PC-9 (cell line): ENCODE measurements around the gene ECI2. TPM values are rescaled to one million over a fixed set of nuclear protein-coding genes. Genes with fewer than 3 reads are reported as not detected.
"Not testable (repeated sequence)": the region's sequence is repeated elsewhere in the genome, so short reads cannot be mapped to it uniquely, and the experiment has no call there.

Experiments used
- BruUV-seq: library from RNA; stranded (reverse); fragments of 400-500 nt; replicated peaks from 2 replicates; lab custom pipeline; 2021; lab: Mats Ljungman, UMichigan
- CTCF ChIA-PET: fragments of 300-600 bp; sonication (Branson Sonifier 250); formaldehyde crosslinking; loops from one replicate; lab custom pipeline; 2022; ENCODE audit warnings: antibody characterized with exemption; lab: Charles Lee
- POLR2A ChIA-PET: fragments of 300-600 bp; sonication (Branson Sonifier 250); formaldehyde crosslinking; loops from one replicate; lab custom pipeline; 2022; ENCODE audit warnings: antibody characterized with exemption; ENCODE audit not compliant: unreplicated experiment; lab: Charles Lee
- DNase-seq, 2 experiments: peaks; one replicate each; pipeline versions ENCODE4 v3.0.0 to v3.0.0-alpha.2; 2015 to 2022; ENCODE audit warnings: mixed read lengths in 1 of 2
- H2AFZ ChIP-seq: fragments of 200-600 bp; sonication (generic); 2 replicates; pipeline ENCODE4 v1.8.1; 2017; ENCODE audit warnings: antibody characterized with exemption
- H3F3A ChIP-seq: fragments of 200-600 bp; sonication (generic); 2 replicates; pipeline ENCODE4 v1.8.1; 2017; ENCODE audit warnings: antibody characterized with exemption, mild to moderate bottlenecking, low read depth; ENCODE audit not compliant: insufficient read depth
- H3K27ac ChIP-seq: fragments of 200-600 bp; sonication (generic); 2 replicates; pipeline ENCODE4 v1.6.1; 2016; ENCODE audit warnings: mixed run types
- H3K27me3 ChIP-seq: fragments of 200-600 bp; sonication (generic); 2 replicates; pipeline ENCODE4 v1.6.1; 2016; ENCODE audit warnings: low read depth, mixed run types; ENCODE audit not compliant: insufficient read depth
- H3K36me3 ChIP-seq: fragments of 200-600 bp; sonication (generic); 2 replicates; pipeline ENCODE4 v1.6.1; 2016; ENCODE audit warnings: low read depth, mixed run types
- H3K4me1 ChIP-seq: fragments of 200-600 bp; sonication (generic); replicated peaks from 2 replicates; pipeline ENCODE4 v1.6.1; 2016; ENCODE audit warnings: mixed run types; ENCODE audit not compliant: insufficient read depth
- H3K4me2 ChIP-seq: fragments of 200-600 bp; sonication (generic); 2 replicates; pipeline ENCODE4 v1.6.1; 2017; ENCODE audit warnings: mixed run types
- H3K4me3 ChIP-seq: fragments of 200-600 bp; sonication (generic); 2 replicates; pipeline ENCODE4 v1.6.1; 2016; ENCODE audit warnings: mixed run types
- H3K79me2 ChIP-seq: fragments of 200-600 bp; sonication (generic); 2 replicates; pipeline ENCODE4 v1.6.1; 2017; ENCODE audit warnings: low read depth, mixed run types
- H3K9me2 ChIP-seq: fragments of 200-600 bp; sonication (generic); 2 replicates; pipeline ENCODE4 v1.8.1; 2017; ENCODE audit warnings: mild to moderate bottlenecking; ENCODE audit not compliant: insufficient read depth
- H3K9me3 ChIP-seq: fragments of 200-600 bp; sonication (generic); 2 replicates; pipeline ENCODE4 v1.8.1; 2016; ENCODE audit warnings: low read depth; ENCODE audit not compliant: insufficient read depth
- H4K20me1 ChIP-seq: fragments of 200-600 bp; sonication (generic); 2 replicates; pipeline ENCODE4 v1.8.1; 2017; ENCODE audit not compliant: insufficient read depth
- CTCF ChIP-seq: fragments of 200-600 bp; sonication (generic); conservative IDR thresholded peaks from 2 replicates; pipeline ENCODE4 v1.6.1; 2017; ENCODE audit warnings: mixed run types, antibody characterized with exemption, mild to moderate bottlenecking, moderate library complexity
- EZH2 ChIP-seq: fragments of 200-600 bp; sonication (generic); IDR thresholded peaks from 2 replicates; pipeline ENCODE4 v1.8.0; 2017; ENCODE audit warnings: antibody characterized with exemption, low read depth
- intact Hi-C: fragments of 100-400 bp; cut with micrococcal nuclease; formaldehyde crosslinking; loops from one replicate; pipeline ENCODE4 v1.10.0; 2022; ENCODE audit not compliant: unreplicated experiment
- total RNA-seq: library from RNA; stranded (reverse); gene quantifications from 2 replicates; pipeline ENCODE4 v1.2.3, GENCODE V29; 2021

The ECI2 gene
- total RNA-seq, 1 experiment from 2014 or later = 45.7 TPM

DNA sequence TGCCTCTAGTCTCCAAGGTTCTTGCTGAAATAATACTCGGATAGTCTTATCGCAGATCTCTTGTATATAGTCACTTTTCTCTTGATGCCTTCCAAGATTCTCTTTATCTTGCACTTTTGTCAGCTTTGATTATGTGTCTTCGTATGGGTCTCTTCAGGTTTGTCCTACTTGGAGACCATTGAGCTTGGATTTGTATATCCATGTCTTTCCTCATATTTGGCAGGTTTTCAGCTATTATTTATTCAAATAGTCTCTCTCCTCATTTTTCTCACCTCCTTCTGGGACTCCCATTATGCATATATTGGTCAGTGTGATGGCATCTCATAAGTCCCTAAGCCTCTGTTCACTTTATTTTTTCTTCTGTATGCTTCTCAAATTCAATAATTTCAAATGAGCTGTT lies 23.0 kb downstream of the ECI2 start:
- no TSS peak for BruUV-seq
- no peaks in the 10 kb centered on the region for H4K20me1 ChIP-seq
- no peaks in the 10 kb centered on the region for H3F3A ChIP-seq
- intact Hi-C loops = no loop called here
- no peaks in the 10 kb centered on the region for H3K9me2 ChIP-seq
- no peak for DNase-seq
- no peaks in the 10 kb centered on the region for H3K9me3 ChIP-seq
- H3K27ac ChIP-seq = no peak overlapping the region
- H3K4me2 ChIP-seq = no peak overlapping the region
- no peak overlapping the region for H3K4me3 ChIP-seq
- no peak overlapping the region for H2AFZ ChIP-seq
- H3K36me3 ChIP-seq = no peaks in the 10 kb centered on the region
- ChIA-PET POLR2A (no interaction called here), CTCF (no interaction called here)
- no peaks in the 10 kb centered on the region for H3K79me2 ChIP-seq
- H3K4me1 ChIP-seq = no peaks in the 10 kb centered on the region
- no peaks in the 10 kb centered on the region for H3K27me3 ChIP-seq
- TF ChIP-seq CTCF (no peak), EZH2 (no peak)

- DNase-seq, CTCF ChIA-PET, H3K9me2 ChIP-seq, H3K27ac ChIP-seq, intact Hi-C loops, H3K79me2 ChIP-seq, H3K27me3 ChIP-seq, H3F3A ChIP-seq, H3K4me1 ChIP-seq, POLR2A ChIA-PET, H3K4me2 ChIP-seq, H3K4me3 ChIP-seq, BruUV-seq, H4K20me1 ChIP-seq, H2AFZ ChIP-seq, H3K36me3 ChIP-seq, H3K9me3 ChIP-seq: not testable (repeated sequence)
These were observed 26.0 kb downstream of the ECI2 start for GRCh38 chr6:4109363-4109815.

DNA sequence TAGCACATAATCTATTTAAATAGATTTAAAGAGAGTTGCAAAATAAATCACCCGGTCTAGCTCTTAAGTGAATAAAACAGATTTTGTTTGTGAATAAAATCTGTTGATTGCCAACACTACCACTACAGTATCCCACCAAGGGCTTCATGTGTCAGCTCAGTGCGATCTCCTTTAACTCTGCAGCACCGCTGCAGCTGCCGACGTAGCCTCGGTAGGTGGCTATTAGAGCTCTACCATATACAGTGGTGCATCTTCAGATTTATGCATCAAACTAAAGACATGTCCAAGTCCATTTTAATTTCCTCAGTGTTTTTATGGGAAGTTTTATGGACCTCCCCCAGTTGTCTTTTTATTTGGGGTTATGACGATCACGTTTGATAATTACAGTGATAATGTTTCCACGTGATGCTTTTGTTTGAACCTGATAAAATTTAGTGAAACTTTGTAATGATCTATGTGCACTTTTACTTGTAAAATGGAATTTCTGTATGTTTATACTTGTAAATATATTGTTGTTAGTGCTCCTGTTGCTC lies 26.7 kb downstream of the ECI2 start:
- H3K36me3 ChIP-seq = no peaks in the 10 kb centered on the region
- CTCF ChIA-PET = no interaction called here
- no peak for DNase-seq
- H3K4me1 ChIP-seq = 0 out of 2 replicates have a peak, but pooled peaks cover 6% of the 10 kb centered on the region
- intact Hi-C loops = no loop called here
- H3K79me2 ChIP-seq = no peaks in the 10 kb centered on the region
- no peak overlapping the region for H3K4me3 ChIP-seq
- no peaks in the 10 kb centered on the region for H3K27me3 ChIP-seq
- BruUV-seq = no TSS peak
- H3K9me3 ChIP-seq = no peaks in the 10 kb centered on the region
- H3K4me2 ChIP-seq = no peak overlapping the region
- no peaks in the 10 kb centered on the region for H3F3A ChIP-seq
- H3K27ac ChIP-seq = no peak overlapping the region
- no peak overlapping the region for H2AFZ ChIP-seq
- POLR2A ChIA-PET = interaction anchor here (0.6 kb wide), 1 partner anchor 777 kb away, joined by 4 read pairs; no protein-coding TSS in a partner anchor
- TF ChIP-seq CTCF = no peak
- no peaks in the 10 kb centered on the region for H3K9me2 ChIP-seq
- H4K20me1 ChIP-seq = no peaks in the 10 kb centered on the region

GRCh38 chr6:4107873-4108272 lies 27.5 kb downstream of the ECI2 start:
- POLR2A ChIA-PET = interaction anchor here (0.6 kb wide), 1 partner anchor 776 kb away, joined by 4 read pairs; no protein-coding TSS in a partner anchor

More at GRCh38 chr6:4107873-4108272, 27.5 kb downstream of the ECI2 start:
- H4K20me1 ChIP-seq = no peaks in the 10 kb centered on the region
- no peaks in the 10 kb centered on the region for H3F3A ChIP-seq
- no peak overlapping the region for H2AFZ ChIP-seq
- H3K9me3 ChIP-seq = no peaks in the 10 kb centered on the region
- H3K4me3 ChIP-seq = no peak overlapping the region
- no peaks in the 10 kb centered on the region for H3K79me2 ChIP-seq
- CTCF ChIA-PET = no interaction called here
- TF ChIP-seq EZH2 = no peak
- no peak for TF ChIP-seq CTCF
- BruUV-seq = no TSS peak
- H3K4me1 ChIP-seq = 0 out of 2 replicates have a peak, but pooled peaks cover 6% of the 10 kb centered on the region
- H3K27me3 ChIP-seq = no peaks in the 10 kb centered on the region
- H3K36me3 ChIP-seq = no peaks in the 10 kb centered on the region
- intact Hi-C loops = no loop called here
- H3K9me2 ChIP-seq = no peaks in the 10 kb centered on the region
- H3K27ac ChIP-seq = no peak overlapping the region
- no peak overlapping the region for H3K4me2 ChIP-seq
- no peak for DNase-seq
